SK-N-SH treated with all-trans-retinoic acid at 6 μM for 48 hours (cell line): ENCODE data around the gene SI.

ENCODE experiments used
- ATAC-seq: fragments of 200-7000 bp; cut with Tn5 transposase; 3 replicates; pipeline ENCODE4 v1.9.1; 2020; ENCODE audit warnings: mild to moderate bottlenecking, moderate library complexity
- BACH2 ChIP-seq: fragments of 250-450 bp; sonication (Bioruptor Pico); IDR thresholded peaks from 2 replicates; pipeline ENCODE4 v1.9.0; 2021; ENCODE audit warnings: mild to moderate bottlenecking, borderline replicate concordance
- CSDC2 ChIP-seq: fragments of 250-450 bp; sonication (Bioruptor Pico); IDR thresholded peaks from 2 replicates; pipeline ENCODE4 v1.5.0; 2020; ENCODE audit warnings: mild to moderate bottlenecking, moderate library complexity
- ESRRG ChIP-seq: fragments of 250-450 bp; sonication (Bioruptor Pico); IDR thresholded peaks from 2 replicates; pipeline ENCODE4 v1.6.1; 2021; ENCODE audit warnings: mild to moderate bottlenecking
- ISL1 ChIP-seq: fragments of 250-450 bp; sonication (Bioruptor Pico); IDR thresholded peaks from 2 replicates; pipeline ENCODE4 v2.1.2; 2022; ENCODE audit warnings: mild to moderate bottlenecking, moderate library complexity
- OSR1 ChIP-seq: fragments of 250-450 bp; sonication (Bioruptor Pico); IDR thresholded peaks from 2 replicates; pipeline ENCODE4 v1.8.0; 2022; ENCODE audit warnings: moderate library complexity, mild to moderate bottlenecking, inconsistent platforms
- PPARA ChIP-seq: fragments of 250-450 bp; sonication (Bioruptor Pico); IDR thresholded peaks from 2 replicates; pipeline ENCODE4 v1.5.0; 2020; ENCODE audit warnings: mild to moderate bottlenecking, borderline replicate concordance
- RARB ChIP-seq: fragments of 250-450 bp; sonication (Bioruptor Pico); IDR thresholded peaks from 2 replicates; pipeline ENCODE4 v1.8.0; 2021; ENCODE audit warnings: mild to moderate bottlenecking, moderate library complexity
- SNAI2 ChIP-seq: fragments of 250-450 bp; sonication (Bioruptor Pico); IDR thresholded peaks from 2 replicates; pipeline ENCODE4 v1.5.0; 2020; ENCODE audit warnings: mild to moderate bottlenecking, moderate library complexity
- TOX ChIP-seq: fragments of 250-450 bp; sonication (Bioruptor Pico); IDR thresholded peaks from 2 replicates; pipeline ENCODE4 v1.8.0; 2021; ENCODE audit warnings: mild to moderate bottlenecking, moderate library complexity, borderline replicate concordance
- ZFP3 ChIP-seq: fragments of 250-450 bp; sonication (Bioruptor Pico); IDR thresholded peaks from 2 replicates; pipeline ENCODE4 v1.5.0; 2020; ENCODE audit warnings: mild to moderate bottlenecking, moderate library complexity
- ZFP30 ChIP-seq: fragments of 450-650 bp; formaldehyde crosslinking; IDR thresholded peaks from 2 replicates; pipeline ENCODE4 v1.5.0; 2022; ENCODE audit warnings: mild to moderate bottlenecking, moderate library complexity
- ZNF70 ChIP-seq: fragments of 450-650 bp; formaldehyde crosslinking; IDR thresholded peaks from 2 replicates; pipeline ENCODE4 v1.5.0; 2020; ENCODE audit warnings: mild to moderate bottlenecking, moderate library complexity
- ZNF8 ChIP-seq: fragments of 450-650 bp; formaldehyde crosslinking; IDR thresholded peaks from 2 replicates; pipeline ENCODE4 v1.5.0; 2020; ENCODE audit warnings: mild to moderate bottlenecking, moderate library complexity
- TF ChIP-seq, protein P1 (sequence below): fragments of 250-450 bp; sonication (Bioruptor Pico); IDR thresholded peaks from 2 replicates; pipeline ENCODE4 v1.8.0; 2021; ENCODE audit warnings: low read depth, mild to moderate bottlenecking, moderate library complexity, borderline replicate concordance
- TF ChIP-seq, protein P2 (sequence below): fragments of 250-450 bp; sonication (Bioruptor Pico); IDR thresholded peaks from 2 replicates; pipeline ENCODE4 v1.5.0; 2020; ENCODE audit warnings: mild to moderate bottlenecking, moderate library complexity
- TF ChIP-seq, protein P3 (sequence below): fragments of 250-450 bp; sonication (Bioruptor Pico); IDR thresholded peaks from 2 replicates; pipeline ENCODE4 v1.5.1; 2020; ENCODE audit warnings: low read depth, mild to moderate bottlenecking, moderate library complexity
- TF ChIP-seq, protein P4 (sequence below): fragments of 250-450 bp; sonication (Bioruptor Pico); IDR thresholded peaks from 2 replicates; pipeline ENCODE4 v1.5.1; 2021; ENCODE audit warnings: mild to moderate bottlenecking, moderate library complexity
- TF ChIP-seq, protein P5 (sequence below): fragments of 250-450 bp; sonication (Bioruptor Pico); IDR thresholded peaks from 2 replicates; pipeline ENCODE4 v1.8.0; 2020; ENCODE audit warnings: mild to moderate bottlenecking, moderate library complexity, borderline replicate concordance

The SI gene

DNA sequence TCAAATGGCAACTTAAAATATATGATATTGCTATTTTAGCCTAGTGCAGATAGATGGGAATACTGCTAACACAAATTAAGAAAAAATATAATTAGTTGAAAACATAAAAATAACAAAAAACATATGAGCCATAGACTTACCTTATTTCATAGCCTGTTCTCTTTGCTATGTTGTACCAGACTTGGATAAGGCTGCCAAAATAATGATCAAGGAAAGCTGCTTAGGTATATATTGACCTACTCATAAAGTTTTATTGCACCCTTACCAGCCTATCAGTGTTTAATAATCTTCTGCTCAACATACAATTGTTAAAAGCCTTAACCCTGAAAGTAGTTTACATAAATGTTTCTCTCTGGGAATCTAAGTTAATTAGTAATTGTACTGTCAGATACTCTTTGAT lies at the start of gene SI:
Gene SI (minus strand): TSS at position 204 of the 400 bp plus-strand sequence. CDS start 2,484 bp downstream, outside the sequence.
- TF ChIP-seq RARB (CRISPR knock-in tag) (no peak), OSR1 (CRISPR knock-in tag) (no peak), SNAI2 (CRISPR knock-in tag) (no peak), ZFP30 (CRISPR knock-in tag) (no peak), BACH2 (CRISPR knock-in tag) (no peak), ZNF8 (CRISPR knock-in tag) (no peak), CSDC2 (CRISPR knock-in tag) (no peak)
- TF ChIP-seq, protein P1, sequence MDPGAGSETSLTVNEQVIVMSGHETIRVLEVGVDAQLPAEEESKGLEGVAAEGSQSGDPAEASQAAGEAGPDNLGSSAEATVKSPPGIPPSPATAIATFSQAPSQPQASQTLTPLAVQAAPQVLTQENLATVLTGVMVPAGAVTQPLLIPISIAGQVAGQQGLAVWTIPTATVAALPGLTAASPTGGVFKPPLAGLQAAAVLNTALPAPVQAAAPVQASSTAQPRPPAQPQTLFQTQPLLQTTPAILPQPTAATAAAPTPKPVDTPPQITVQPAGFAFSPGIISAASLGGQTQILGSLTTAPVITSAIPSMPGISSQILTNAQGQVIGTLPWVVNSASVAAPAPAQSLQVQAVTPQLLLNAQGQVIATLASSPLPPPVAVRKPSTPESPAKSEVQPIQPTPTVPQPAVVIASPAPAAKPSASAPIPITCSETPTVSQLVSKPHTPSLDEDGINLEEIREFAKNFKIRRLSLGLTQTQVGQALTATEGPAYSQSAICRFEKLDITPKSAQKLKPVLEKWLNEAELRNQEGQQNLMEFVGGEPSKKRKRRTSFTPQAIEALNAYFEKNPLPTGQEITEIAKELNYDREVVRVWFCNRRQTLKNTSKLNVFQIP (CRISPR knock-in tag): no peak
- TF ChIP-seq, protein P2, sequence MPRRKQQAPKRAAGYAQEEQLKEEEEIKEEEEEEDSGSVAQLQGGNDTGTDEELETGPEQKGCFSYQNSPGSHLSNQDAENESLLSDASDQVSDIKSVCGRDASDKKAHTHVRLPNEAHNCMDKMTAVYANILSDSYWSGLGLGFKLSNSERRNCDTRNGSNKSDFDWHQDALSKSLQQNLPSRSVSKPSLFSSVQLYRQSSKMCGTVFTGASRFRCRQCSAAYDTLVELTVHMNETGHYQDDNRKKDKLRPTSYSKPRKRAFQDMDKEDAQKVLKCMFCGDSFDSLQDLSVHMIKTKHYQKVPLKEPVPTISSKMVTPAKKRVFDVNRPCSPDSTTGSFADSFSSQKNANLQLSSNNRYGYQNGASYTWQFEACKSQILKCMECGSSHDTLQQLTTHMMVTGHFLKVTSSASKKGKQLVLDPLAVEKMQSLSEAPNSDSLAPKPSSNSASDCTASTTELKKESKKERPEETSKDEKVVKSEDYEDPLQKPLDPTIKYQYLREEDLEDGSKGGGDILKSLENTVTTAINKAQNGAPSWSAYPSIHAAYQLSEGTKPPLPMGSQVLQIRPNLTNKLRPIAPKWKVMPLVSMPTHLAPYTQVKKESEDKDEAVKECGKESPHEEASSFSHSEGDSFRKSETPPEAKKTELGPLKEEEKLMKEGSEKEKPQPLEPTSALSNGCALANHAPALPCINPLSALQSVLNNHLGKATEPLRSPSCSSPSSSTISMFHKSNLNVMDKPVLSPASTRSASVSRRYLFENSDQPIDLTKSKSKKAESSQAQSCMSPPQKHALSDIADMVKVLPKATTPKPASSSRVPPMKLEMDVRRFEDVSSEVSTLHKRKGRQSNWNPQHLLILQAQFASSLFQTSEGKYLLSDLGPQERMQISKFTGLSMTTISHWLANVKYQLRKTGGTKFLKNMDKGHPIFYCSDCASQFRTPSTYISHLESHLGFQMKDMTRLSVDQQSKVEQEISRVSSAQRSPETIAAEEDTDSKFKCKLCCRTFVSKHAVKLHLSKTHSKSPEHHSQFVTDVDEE: no peak
- TF ChIP-seq, protein P3, sequence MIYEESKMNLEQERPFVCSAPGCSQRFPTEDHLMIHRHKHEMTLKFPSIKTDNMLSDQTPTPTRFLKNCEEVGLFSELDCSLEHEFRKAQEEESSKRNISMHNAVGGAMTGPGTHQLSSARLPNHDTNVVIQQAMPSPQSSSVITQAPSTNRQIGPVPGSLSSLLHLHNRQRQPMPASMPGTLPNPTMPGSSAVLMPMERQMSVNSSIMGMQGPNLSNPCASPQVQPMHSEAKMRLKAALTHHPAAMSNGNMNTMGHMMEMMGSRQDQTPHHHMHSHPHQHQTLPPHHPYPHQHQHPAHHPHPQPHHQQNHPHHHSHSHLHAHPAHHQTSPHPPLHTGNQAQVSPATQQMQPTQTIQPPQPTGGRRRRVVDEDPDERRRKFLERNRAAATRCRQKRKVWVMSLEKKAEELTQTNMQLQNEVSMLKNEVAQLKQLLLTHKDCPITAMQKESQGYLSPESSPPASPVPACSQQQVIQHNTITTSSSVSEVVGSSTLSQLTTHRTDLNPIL (CRISPR knock-in tag): no peak
- no peak for ATAC-seq

DNA sequence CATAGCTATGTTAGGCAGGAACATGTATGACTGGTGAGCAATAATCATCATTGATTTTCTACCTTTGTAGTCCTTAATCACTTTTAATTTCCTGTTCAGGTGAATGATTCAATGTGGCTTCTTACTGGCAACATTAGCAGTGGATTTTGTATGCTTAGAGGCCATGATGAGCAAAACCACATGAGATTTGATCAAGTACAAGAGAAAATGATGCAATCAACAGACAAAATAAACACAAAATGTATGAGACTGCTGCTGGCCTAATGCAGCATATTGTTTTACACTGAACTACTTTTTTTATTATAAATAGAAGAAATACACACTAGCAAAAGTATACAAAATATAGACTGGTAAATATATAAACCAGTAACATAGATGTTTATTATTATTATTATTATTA lies 47.5 kb upstream of the SI start:
- no peak for ATAC-seq
- TF ChIP-seq ESRRG (CRISPR knock-in tag): no peak
- TF ChIP-seq PPARA (CRISPR knock-in tag): no peak
- no peak for TF ChIP-seq ZNF8 (CRISPR knock-in tag)
- TF ChIP-seq, protein P4, sequence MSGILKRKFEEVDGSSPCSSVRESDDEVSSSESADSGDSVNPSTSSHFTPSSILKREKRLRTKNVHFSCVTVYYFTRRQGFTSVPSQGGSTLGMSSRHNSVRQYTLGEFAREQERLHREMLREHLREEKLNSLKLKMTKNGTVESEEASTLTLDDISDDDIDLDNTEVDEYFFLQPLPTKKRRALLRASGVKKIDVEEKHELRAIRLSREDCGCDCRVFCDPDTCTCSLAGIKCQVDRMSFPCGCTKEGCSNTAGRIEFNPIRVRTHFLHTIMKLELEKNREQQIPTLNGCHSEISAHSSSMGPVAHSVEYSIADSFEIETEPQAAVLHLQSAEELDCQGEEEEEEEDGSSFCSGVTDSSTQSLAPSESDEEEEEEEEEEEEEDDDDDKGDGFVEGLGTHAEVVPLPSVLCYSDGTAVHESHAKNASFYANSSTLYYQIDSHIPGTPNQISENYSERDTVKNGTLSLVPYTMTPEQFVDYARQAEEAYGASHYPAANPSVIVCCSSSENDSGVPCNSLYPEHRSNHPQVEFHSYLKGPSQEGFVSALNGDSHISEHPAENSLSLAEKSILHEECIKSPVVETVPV (CRISPR knock-in tag): no peak
- no peak for TF ChIP-seq ZNF70
- TF ChIP-seq ZFP3: no peak
- TF ChIP-seq, protein P5, sequence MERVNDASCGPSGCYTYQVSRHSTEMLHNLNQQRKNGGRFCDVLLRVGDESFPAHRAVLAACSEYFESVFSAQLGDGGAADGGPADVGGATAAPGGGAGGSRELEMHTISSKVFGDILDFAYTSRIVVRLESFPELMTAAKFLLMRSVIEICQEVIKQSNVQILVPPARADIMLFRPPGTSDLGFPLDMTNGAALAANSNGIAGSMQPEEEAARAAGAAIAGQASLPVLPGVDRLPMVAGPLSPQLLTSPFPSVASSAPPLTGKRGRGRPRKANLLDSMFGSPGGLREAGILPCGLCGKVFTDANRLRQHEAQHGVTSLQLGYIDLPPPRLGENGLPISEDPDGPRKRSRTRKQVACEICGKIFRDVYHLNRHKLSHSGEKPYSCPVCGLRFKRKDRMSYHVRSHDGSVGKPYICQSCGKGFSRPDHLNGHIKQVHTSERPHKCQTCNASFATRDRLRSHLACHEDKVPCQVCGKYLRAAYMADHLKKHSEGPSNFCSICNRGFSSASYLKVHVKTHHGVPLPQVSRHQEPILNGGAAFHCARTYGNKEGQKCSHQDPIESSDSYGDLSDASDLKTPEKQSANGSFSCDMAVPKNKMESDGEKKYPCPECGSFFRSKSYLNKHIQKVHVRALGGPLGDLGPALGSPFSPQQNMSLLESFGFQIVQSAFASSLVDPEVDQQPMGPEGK (CRISPR knock-in tag): no peak
- TF ChIP-seq ISL1 (CRISPR knock-in tag): no peak
- TF ChIP-seq BACH2 (CRISPR knock-in tag): no peak
- no peak for TF ChIP-seq TOX (CRISPR knock-in tag)
- TF ChIP-seq, protein P3 (CRISPR knock-in tag): no peak
- TF ChIP-seq, protein P2: no peak
- TF ChIP-seq RARB (CRISPR knock-in tag): no peak
- TF ChIP-seq, all 23 proteins: peak for 0
